ENCODE measurements around the gene TOLLIP. TPM values are rescaled to one million over a fixed set of nuclear protein-coding genes. Genes with fewer than 3 reads are reported as not detected.

TOLLIP gene
- polyA plus RNA-seq, 2 donors, result 44.4 to 68.0 TPM

DNA sequence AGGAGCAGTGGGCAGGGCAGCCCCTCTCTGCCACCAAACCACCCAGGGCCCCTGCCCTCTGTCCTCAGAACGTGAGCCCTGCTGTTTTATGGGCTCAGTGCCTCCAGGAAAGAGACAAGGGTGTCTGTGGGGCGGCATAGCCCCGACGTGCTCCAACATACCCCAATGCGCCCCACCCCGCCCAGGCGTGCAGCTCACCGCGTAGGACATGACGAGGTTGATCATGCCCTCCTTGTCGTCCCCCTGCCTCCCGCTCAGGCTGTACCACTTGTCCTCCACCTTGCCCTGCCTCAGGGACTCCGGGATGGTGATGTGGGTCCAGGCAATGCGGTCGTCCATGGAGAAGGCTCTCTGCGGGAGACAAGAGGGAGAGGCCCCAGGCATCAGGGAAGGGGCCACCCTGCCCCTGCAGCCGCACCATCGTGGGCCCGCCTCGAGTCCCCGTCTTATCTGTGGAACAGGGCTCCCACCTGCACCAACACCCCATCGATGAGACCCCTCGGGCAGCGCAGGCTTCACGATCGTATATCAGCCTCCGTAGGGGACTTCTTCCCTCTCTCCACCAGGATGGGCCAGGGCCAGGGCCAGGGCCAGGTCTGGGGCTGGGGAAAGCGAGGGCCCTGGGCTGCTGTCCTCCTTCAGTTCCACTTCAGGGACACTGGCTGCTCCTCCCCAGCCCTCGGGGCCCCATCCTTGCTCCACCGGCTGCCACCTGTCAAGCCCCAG lies 20.8 kb downstream of the TOLLIP start:
- Histone ChIP-seq H3K9me3 (ENCODE audit: control insufficient read depth in 2 of 2, insufficient read depth in 1 of 2, low read depth in 1 of 2, low read length in 1 of 2) (no peaks in the 10 kb centered on the region), H3K27me3 (ENCODE audit: control insufficient read depth in 1 of 2, insufficient read depth in 2 of 2, low read length in 2 of 2) (no peaks in the 10 kb centered on the region), H3K4me1 (ENCODE audit: control insufficient read depth in 2 of 2, insufficient read depth in 2 of 2, low read length in 1 of 2) (peaks cover 0 to 9% of the 10 kb centered on the region in 2 donors), H3K4me3 (ENCODE audit: low read depth in 1 of 2, low read length in 2 of 2) (no peak overlapping the region), H3K27ac (ENCODE audit: low read depth in 2 of 2, low read length in 1 of 2) (no peak overlapping the region), H3K36me3 (ENCODE audit: control insufficient read depth in 2 of 2, insufficient read depth in 2 of 2, low read length in 1 of 2) (peaks cover 10 to 80% of the 10 kb centered on the region in 2 donors)
- WGBS, 2 donors, result 89 to 92% methylated on average over 30 of the region's 30 CpGs

DNA sequence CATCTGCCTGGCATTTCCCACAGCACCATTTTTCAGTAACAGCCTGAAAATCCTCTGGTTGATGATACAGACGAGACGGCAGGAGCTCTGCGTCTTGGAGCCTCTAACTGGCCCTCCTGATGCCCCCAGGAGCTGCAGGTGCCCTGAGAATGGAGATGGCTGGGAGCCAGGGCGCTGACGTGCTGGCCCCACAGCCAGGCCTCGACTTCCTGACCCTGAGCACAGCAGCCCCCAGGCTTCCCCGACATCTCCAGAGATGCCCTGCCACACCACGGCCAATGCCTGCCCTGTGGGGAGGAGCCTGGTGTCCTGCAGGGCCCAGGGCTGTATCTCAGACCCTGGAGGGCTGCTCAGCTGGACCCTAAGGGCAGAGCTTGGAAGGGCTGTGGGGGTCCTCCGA lies 21.5 kb downstream of the TOLLIP start:
- Histone ChIP-seq H3K4me1 (ENCODE audit: control insufficient read depth in 2 of 2, insufficient read depth in 2 of 2, low read length in 1 of 2) (peaks cover 0 to 9% of the 10 kb centered on the region in 2 donors), H3K36me3 (ENCODE audit: control insufficient read depth in 2 of 2, insufficient read depth in 2 of 2, low read length in 1 of 2) (peaks cover 12 to 79% of the 10 kb centered on the region in 2 donors), H3K9me3 (ENCODE audit: control insufficient read depth in 2 of 2, insufficient read depth in 1 of 2, low read depth in 1 of 2, low read length in 1 of 2) (no peaks in the 10 kb centered on the region), H3K27ac (ENCODE audit: low read depth in 2 of 2, low read length in 1 of 2) (no peak overlapping the region), H3K4me3 (ENCODE audit: low read depth in 1 of 2, low read length in 2 of 2) (no peak overlapping the region), H3K27me3 (ENCODE audit: control insufficient read depth in 1 of 2, insufficient read depth in 2 of 2, low read length in 2 of 2) (no peaks in the 10 kb centered on the region)
- 94 to 97% methylated on average over 9 of the region's 9 CpGs for WGBS, 2 donors

- Histone ChIP-seq H3K4me3 (ENCODE audit: low read depth in 1 of 2, low read length in 2 of 2) (no peak overlapping the region), H3K9me3 (ENCODE audit: control insufficient read depth in 2 of 2, insufficient read depth in 1 of 2, low read depth in 1 of 2, low read length in 1 of 2) (no peaks in the 10 kb centered on the region), H3K27ac (ENCODE audit: low read depth in 2 of 2, low read length in 1 of 2) (no peak overlapping the region), H3K36me3 (ENCODE audit: control insufficient read depth in 2 of 2, insufficient read depth in 2 of 2, low read length in 1 of 2) (peaks cover 17 to 77% of the 10 kb centered on the region in 2 donors), H3K27me3 (ENCODE audit: control insufficient read depth in 1 of 2, insufficient read depth in 2 of 2, low read length in 2 of 2) (no peaks in the 10 kb centered on the region), H3K4me1 (ENCODE audit: control insufficient read depth in 2 of 2, insufficient read depth in 2 of 2, low read length in 1 of 2) (peaks cover 0 to 3% of the 10 kb centered on the region in 2 donors)
- WGBS, 2 donors, result 86 to 88% methylated on average over 17 of the region's 17 CpGs
Measured at GRCh38 chr11:1285876-1286275, 23.6 kb downstream of the TOLLIP start.

GRCh38 chr11:1285316-1285744 lies 24.1 kb downstream of the TOLLIP start:
- Histone ChIP-seq H3K36me3 (ENCODE audit: control insufficient read depth in 2 of 2, insufficient read depth in 2 of 2, low read length in 1 of 2) (peaks cover 17 to 77% of the 10 kb centered on the region in 2 donors), H3K4me3 (ENCODE audit: low read depth in 1 of 2, low read length in 2 of 2) (no peak overlapping the region), H3K27me3 (ENCODE audit: control insufficient read depth in 1 of 2, insufficient read depth in 2 of 2, low read length in 2 of 2) (no peaks in the 10 kb centered on the region), H3K27ac (ENCODE audit: low read depth in 2 of 2, low read length in 1 of 2) (no peak overlapping the region), H3K4me1 (ENCODE audit: control insufficient read depth in 2 of 2, insufficient read depth in 2 of 2, low read length in 1 of 2) (peaks cover 0 to 3% of the 10 kb centered on the region in 2 donors), H3K9me3 (ENCODE audit: control insufficient read depth in 2 of 2, insufficient read depth in 1 of 2, low read depth in 1 of 2, low read length in 1 of 2) (no peaks in the 10 kb centered on the region)
- WGBS, 2 donors, result 95 to 97% methylated on average over 23 of the region's 23 CpGs

DNA sequence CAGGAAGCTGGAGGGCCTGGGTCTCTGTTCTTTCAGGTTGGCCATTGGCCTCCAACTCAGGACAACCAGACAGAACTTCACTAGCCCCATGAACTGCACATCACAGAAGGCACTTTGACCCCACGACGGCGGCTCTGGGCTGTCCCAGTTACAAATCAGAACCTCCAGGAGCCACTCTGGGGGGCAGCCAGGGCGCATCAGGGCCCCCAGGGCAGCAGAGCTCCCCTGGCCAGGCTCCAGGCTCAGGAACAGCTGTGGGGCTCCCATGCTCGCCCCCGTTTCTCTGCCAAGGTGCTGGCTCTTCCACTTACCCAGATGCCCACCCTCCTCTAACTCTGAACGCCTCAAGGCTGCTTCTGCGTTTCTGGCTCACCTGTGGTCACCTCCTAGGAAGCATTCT lies 25.5 kb downstream of the TOLLIP start:
- Histone ChIP-seq H3K9me3 (ENCODE audit: control insufficient read depth in 2 of 2, insufficient read depth in 1 of 2, low read depth in 1 of 2, low read length in 1 of 2) (no peaks in the 10 kb centered on the region), H3K27ac (ENCODE audit: low read depth in 2 of 2, low read length in 1 of 2) (no peak overlapping the region), H3K27me3 (ENCODE audit: control insufficient read depth in 1 of 2, insufficient read depth in 2 of 2, low read length in 2 of 2) (no peaks in the 10 kb centered on the region), H3K4me1 (ENCODE audit: control insufficient read depth in 2 of 2, insufficient read depth in 2 of 2, low read length in 1 of 2) (no peaks in the 10 kb centered on the region), H3K4me3 (ENCODE audit: low read depth in 1 of 2, low read length in 2 of 2) (no peak overlapping the region), H3K36me3 (ENCODE audit: control insufficient read depth in 2 of 2, insufficient read depth in 2 of 2, low read length in 1 of 2) (peaks cover 14 to 77% of the 10 kb centered on the region in 2 donors)
- 85 to 86% methylated on average over 8 of the region's 8 CpGs for WGBS, 2 donors

- Histone ChIP-seq H3K9me3 (ENCODE audit: control insufficient read depth in 2 of 2, insufficient read depth in 1 of 2, low read depth in 1 of 2, low read length in 1 of 2) (peaks cover 0 to 4% of the 10 kb centered on the region in 2 donors), H3K4me3 (ENCODE audit: low read depth in 1 of 2, low read length in 2 of 2) (no peak overlapping the region), H3K36me3 (ENCODE audit: control insufficient read depth in 2 of 2, insufficient read depth in 2 of 2, low read length in 1 of 2) (peaks cover 14 to 77% of the 10 kb centered on the region in 2 donors), H3K27ac (ENCODE audit: low read depth in 2 of 2, low read length in 1 of 2) (no peak overlapping the region), H3K27me3 (ENCODE audit: control insufficient read depth in 1 of 2, insufficient read depth in 2 of 2, low read length in 2 of 2) (no peaks in the 10 kb centered on the region), H3K4me1 (ENCODE audit: control insufficient read depth in 2 of 2, insufficient read depth in 2 of 2, low read length in 1 of 2) (no peaks in the 10 kb centered on the region)
- 92 to 93% methylated on average over 18 of the region's 18 CpGs for WGBS, 2 donors
Measured at GRCh38 chr11:1283091-1283511, 26.3 kb downstream of the TOLLIP start.

- H3K9me3 ChIP-seq (ENCODE audit: control insufficient read depth in 2 of 2, insufficient read depth in 1 of 2, low read depth in 1 of 2, low read length in 1 of 2), result peaks cover 0 to 4% of the 10 kb centered on the region in 2 donors
- H3K4me3 ChIP-seq (ENCODE audit: low read depth in 1 of 2, low read length in 2 of 2), result no peak overlapping the region
- no peak overlapping the region for H3K27ac ChIP-seq (ENCODE audit: low read depth in 2 of 2, low read length in 1 of 2)
- H3K4me1 ChIP-seq (ENCODE audit: control insufficient read depth in 2 of 2, insufficient read depth in 2 of 2, low read length in 1 of 2), result no peaks in the 10 kb centered on the region
- 34 to 47% methylated on average over 3 of the region's 3 CpGs for WGBS, 2 donors
- no peaks in the 10 kb centered on the region for H3K27me3 ChIP-seq (ENCODE audit: control insufficient read depth in 1 of 2, insufficient read depth in 2 of 2, low read length in 2 of 2)
- peaks cover 16 to 77% of the 10 kb centered on the region in 2 donors for H3K36me3 ChIP-seq (ENCODE audit: control insufficient read depth in 2 of 2, insufficient read depth in 2 of 2, low read length in 1 of 2)
Measured at GRCh38 chr11:1281974-1282365, 27.5 kb downstream of the TOLLIP start.

- no peaks in the 10 kb centered on the region for H3K4me1 ChIP-seq (ENCODE audit: control insufficient read depth in 2 of 2, insufficient read depth in 2 of 2, low read length in 1 of 2)
- WGBS, 2 donors, result 83 to 84% methylated on average over 33 of the region's 33 CpGs
- peaks cover 20 to 77% of the 10 kb centered on the region in 2 donors for H3K36me3 ChIP-seq (ENCODE audit: control insufficient read depth in 2 of 2, insufficient read depth in 2 of 2, low read length in 1 of 2)
- no peak overlapping the region for H3K4me3 ChIP-seq (ENCODE audit: low read depth in 1 of 2, low read length in 2 of 2)
- H3K27ac ChIP-seq (ENCODE audit: low read depth in 2 of 2, low read length in 1 of 2), result no peak overlapping the region
- H3K9me3 ChIP-seq (ENCODE audit: control insufficient read depth in 2 of 2, insufficient read depth in 1 of 2, low read depth in 1 of 2, low read length in 1 of 2), result peaks cover 0 to 4% of the 10 kb centered on the region in 2 donors
- no peaks in the 10 kb centered on the region for H3K27me3 ChIP-seq (ENCODE audit: control insufficient read depth in 1 of 2, insufficient read depth in 2 of 2, low read length in 2 of 2)
Measured at GRCh38 chr11:1281326-1281973, 28.0 kb downstream of the TOLLIP start.

GRCh38 chr11:1280116-1281035 lies 29.1 kb downstream of the TOLLIP start:
- Histone ChIP-seq H3K27ac (ENCODE audit: low read depth in 2 of 2, low read length in 1 of 2) (no peak overlapping the region), H3K4me1 (ENCODE audit: control insufficient read depth in 2 of 2, insufficient read depth in 2 of 2, low read length in 1 of 2) (no peaks in the 10 kb centered on the region), H3K36me3 (ENCODE audit: control insufficient read depth in 2 of 2, insufficient read depth in 2 of 2, low read length in 1 of 2) (peaks cover 20 to 75% of the 10 kb centered on the region in 2 donors), H3K27me3 (ENCODE audit: control insufficient read depth in 1 of 2, insufficient read depth in 2 of 2, low read length in 2 of 2) (no peaks in the 10 kb centered on the region), H3K4me3 (ENCODE audit: low read depth in 1 of 2, low read length in 2 of 2) (no peak overlapping the region), H3K9me3 (ENCODE audit: control insufficient read depth in 2 of 2, insufficient read depth in 1 of 2, low read depth in 1 of 2, low read length in 1 of 2) (peaks cover 0 to 4% of the 10 kb centered on the region in 2 donors)
- 94 to 95% methylated on average over 45 to 46 of the region's 46 CpGs for WGBS, 2 donors
